Measurements from ENCODE around the gene RNF25.
"Not testable (repeated sequence)": the region's sequence is repeated elsewhere in the genome, so short reads cannot be mapped to it uniquely, and the experiment has no call there.

The RNF25 gene

DNA sequence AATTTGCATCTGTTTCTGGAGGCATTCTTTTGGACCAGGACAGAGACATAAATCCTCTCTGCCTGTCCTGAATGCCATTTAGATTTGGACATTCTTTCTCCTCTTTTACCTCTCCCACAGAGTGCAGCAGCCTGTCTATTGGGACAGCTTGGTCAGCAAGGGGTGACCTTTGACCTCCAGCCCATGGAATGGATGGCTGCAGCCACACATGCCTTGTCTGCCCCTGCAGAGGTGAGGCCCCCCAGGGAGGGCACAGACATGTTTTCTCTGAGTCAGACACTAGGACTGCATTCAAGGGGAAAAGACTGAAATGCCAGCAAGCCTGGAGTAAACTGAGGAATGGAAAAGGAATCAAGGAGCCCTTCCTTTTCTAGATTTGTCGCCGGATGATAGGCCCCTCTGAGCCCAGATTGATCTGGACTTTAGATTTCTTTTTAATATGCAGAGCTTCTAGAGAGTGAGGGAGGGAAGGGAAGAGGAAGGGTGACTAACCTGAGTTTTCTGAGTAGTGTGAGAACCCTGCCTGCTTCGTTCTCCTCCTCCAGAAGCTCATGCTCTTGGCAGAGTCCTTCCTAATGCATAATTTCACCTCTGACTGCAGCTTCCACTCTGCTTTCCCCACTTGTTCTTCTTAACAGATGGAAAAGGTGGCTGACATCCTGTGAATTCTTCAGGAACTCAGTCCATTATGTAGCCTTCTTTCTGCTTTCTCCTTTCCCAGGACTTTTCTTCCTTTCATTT is 22.8 kb upstream of the RNF25 start:
- no peaks in the 10 kb centered on the region for H3K4me1 Mint-ChIP-seq
- no peak overlapping the region for H3K27ac Mint-ChIP-seq
- H3K36me3 Mint-ChIP-seq (ENCODE audit: low read depth): peaks cover 55% of the 10 kb centered on the region
- H3K9me3 Mint-ChIP-seq: no peaks in the 10 kb centered on the region
- TF ChIP-seq, protein P1, sequence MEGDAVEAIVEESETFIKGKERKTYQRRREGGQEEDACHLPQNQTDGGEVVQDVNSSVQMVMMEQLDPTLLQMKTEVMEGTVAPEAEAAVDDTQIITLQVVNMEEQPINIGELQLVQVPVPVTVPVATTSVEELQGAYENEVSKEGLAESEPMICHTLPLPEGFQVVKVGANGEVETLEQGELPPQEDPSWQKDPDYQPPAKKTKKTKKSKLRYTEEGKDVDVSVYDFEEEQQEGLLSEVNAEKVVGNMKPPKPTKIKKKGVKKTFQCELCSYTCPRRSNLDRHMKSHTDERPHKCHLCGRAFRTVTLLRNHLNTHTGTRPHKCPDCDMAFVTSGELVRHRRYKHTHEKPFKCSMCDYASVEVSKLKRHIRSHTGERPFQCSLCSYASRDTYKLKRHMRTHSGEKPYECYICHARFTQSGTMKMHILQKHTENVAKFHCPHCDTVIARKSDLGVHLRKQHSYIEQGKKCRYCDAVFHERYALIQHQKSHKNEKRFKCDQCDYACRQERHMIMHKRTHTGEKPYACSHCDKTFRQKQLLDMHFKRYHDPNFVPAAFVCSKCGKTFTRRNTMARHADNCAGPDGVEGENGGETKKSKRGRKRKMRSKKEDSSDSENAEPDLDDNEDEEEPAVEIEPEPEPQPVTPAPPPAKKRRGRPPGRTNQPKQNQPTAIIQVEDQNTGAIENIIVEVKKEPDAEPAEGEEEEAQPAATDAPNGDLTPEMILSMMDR (IDR thresholded peaks at IDR 0.05; ENCODE audit: unreplicated experiment in 3 of 3): no peak
- no peaks in the 10 kb centered on the region for H3K27me3 Mint-ChIP-seq (ENCODE audit: low read depth)
- H3K4me3 Mint-ChIP-seq: no peak overlapping the region

DNA sequence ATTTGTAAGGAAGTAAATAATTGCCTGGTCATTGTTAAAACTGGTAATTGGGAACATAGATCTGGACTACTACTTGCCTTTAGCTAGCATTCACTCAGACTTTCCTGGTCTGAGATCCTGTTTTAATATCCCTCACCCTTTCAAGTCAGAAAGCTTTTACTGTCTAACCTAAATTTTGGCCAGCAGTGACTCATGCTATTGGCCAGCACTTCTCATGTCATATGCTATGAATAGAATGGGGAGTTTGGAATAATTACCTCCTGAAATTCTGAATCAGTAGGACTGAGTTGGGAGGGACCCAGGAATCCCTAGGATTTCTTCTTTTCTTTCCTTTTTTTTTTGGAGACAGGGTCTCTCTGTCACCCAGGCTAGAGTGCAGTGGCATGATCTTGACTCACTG is 19.4 kb upstream of the RNF25 start:
- no peak overlapping the region for H3K4me3 Mint-ChIP-seq
- H3K27me3 Mint-ChIP-seq (ENCODE audit: low read depth): no peaks in the 10 kb centered on the region
- H3K4me1 Mint-ChIP-seq: no peaks in the 10 kb centered on the region
- no peaks in the 10 kb centered on the region for H3K9me3 Mint-ChIP-seq
- H3K27ac Mint-ChIP-seq: no peak overlapping the region
- TF ChIP-seq, protein P1 (IDR thresholded peaks at IDR 0.05; ENCODE audit: unreplicated experiment in 3 of 3): no peak
- H3K36me3 Mint-ChIP-seq (ENCODE audit: low read depth): peaks cover 62% of the 10 kb centered on the region

GRCh38 chr2:218687400-218688060 is 15.7 kb upstream of the RNF25 start:
- H3K36me3 Mint-ChIP-seq (ENCODE audit: low read depth): peaks cover 55% of the 10 kb centered on the region
- H3K4me3 Mint-ChIP-seq; H3K27me3 Mint-ChIP-seq (ENCODE audit: low read depth); H3K27ac Mint-ChIP-seq; H3K9me3 Mint-ChIP-seq; H3K4me1 Mint-ChIP-seq: not testable (repeated sequence)
- TF ChIP-seq, protein P1 (IDR thresholded peaks at IDR 0.05; ENCODE audit: unreplicated experiment in 3 of 3): peak; percentile 75 to 79 (median 77)

GRCh38 chr2:218680061-218680460 is 8.3 kb upstream of the RNF25 start:
- TF ChIP-seq, protein P1 (IDR thresholded peaks at IDR 0.05; ENCODE audit: unreplicated experiment in 3 of 3): no peak
- H3K36me3 Mint-ChIP-seq (ENCODE audit: low read depth): peaks cover 39% of the 10 kb centered on the region
- H3K27me3 Mint-ChIP-seq (ENCODE audit: low read depth): no peaks in the 10 kb centered on the region
- H3K9me3 Mint-ChIP-seq: no peaks in the 10 kb centered on the region
- no peak overlapping the region for H3K27ac Mint-ChIP-seq
- no peaks in the 10 kb centered on the region for H3K4me1 Mint-ChIP-seq
- no peak overlapping the region for H3K4me3 Mint-ChIP-seq

DNA sequence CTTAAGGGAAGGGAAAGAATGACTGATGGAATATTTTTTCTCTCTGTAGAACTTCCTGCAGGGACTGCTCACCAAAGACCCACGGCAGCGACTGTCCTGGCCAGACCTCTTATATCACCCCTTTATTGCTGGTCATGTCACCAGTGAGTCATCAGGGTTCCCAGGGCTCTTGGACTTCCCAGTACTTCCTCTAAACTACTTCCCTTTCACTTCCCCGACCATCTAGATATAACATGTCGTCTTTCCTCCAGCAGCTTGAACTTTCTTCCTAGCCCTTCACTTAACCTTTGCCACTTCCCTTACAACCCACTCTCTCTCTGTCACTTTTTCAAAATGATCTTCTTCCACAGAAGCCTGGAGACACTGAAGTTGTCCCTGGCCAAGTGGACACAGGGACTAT is 7.3 kb upstream of the RNF25 start:
- TF ChIP-seq, protein P1 (IDR thresholded peaks at IDR 0.05; ENCODE audit: unreplicated experiment in 3 of 3): no peak
- peaks cover 38% of the 10 kb centered on the region for H3K36me3 Mint-ChIP-seq (ENCODE audit: low read depth)
- no peaks in the 10 kb centered on the region for H3K9me3 Mint-ChIP-seq
- H3K27ac Mint-ChIP-seq: no peak overlapping the region
- H3K27me3 Mint-ChIP-seq (ENCODE audit: low read depth): no peaks in the 10 kb centered on the region
- H3K4me3 Mint-ChIP-seq: no peak overlapping the region
- H3K4me1 Mint-ChIP-seq: no peaks in the 10 kb centered on the region
